Measurements from ENCODE around the gene LDLRAD3.

The LDLRAD3 gene

GRCh38 chr11:36216061-36216615 lies 272.3 kb downstream of the LDLRAD3 start:
- H3K4me3 ChIP-seq (ENCODE audit: low read length) = no peak overlapping the region
- H3K27ac ChIP-seq (ENCODE audit: low read length) = no peak overlapping the region
- H3K9ac ChIP-seq (ENCODE audit: low read depth, low read length) = no peak overlapping the region
- H3K27me3 ChIP-seq (ENCODE audit: insufficient read depth, low read length) = no peaks in the 10 kb centered on the region
- H3K4me1 ChIP-seq (ENCODE audit: insufficient read depth, low read length) = peaks cover 3% of the 10 kb centered on the region
- H3K36me3 ChIP-seq (ENCODE audit: insufficient read depth, low read depth, low read length) = no peaks in the 10 kb centered on the region
- H3K9me3 ChIP-seq (ENCODE audit: insufficient read depth, low read depth, low read length) = peaks cover 7% of the 10 kb centered on the region

- Histone ChIP-seq H3K4me1 (ENCODE audit: insufficient read depth, low read length) (no peaks in the 10 kb centered on the region), H3K9ac (ENCODE audit: low read depth, low read length) (no peak overlapping the region), H3K36me3 (ENCODE audit: insufficient read depth, low read depth, low read length) (no peaks in the 10 kb centered on the region), H3K27ac (ENCODE audit: low read length) (no peak overlapping the region), H3K4me3 (ENCODE audit: low read length) (no peak overlapping the region), H3K27me3 (ENCODE audit: insufficient read depth, low read length) (no peaks in the 10 kb centered on the region), H3K9me3 (ENCODE audit: insufficient read depth, low read depth, low read length) (peaks cover 7% of the 10 kb centered on the region)
Measured at GRCh38 chr11:36218283-36218921, 274.5 kb downstream of the LDLRAD3 start.

- H3K4me3 ChIP-seq (ENCODE audit: low read length) = no peak overlapping the region
- H3K27ac ChIP-seq (ENCODE audit: low read length) = no peak overlapping the region
- H3K9ac ChIP-seq (ENCODE audit: low read depth, low read length) = no peak overlapping the region
- no peaks in the 10 kb centered on the region for H3K4me1 ChIP-seq (ENCODE audit: insufficient read depth, low read length)
- peaks cover 7% of the 10 kb centered on the region for H3K9me3 ChIP-seq (ENCODE audit: insufficient read depth, low read depth, low read length)
- no peaks in the 10 kb centered on the region for H3K36me3 ChIP-seq (ENCODE audit: insufficient read depth, low read depth, low read length)
- H3K27me3 ChIP-seq (ENCODE audit: insufficient read depth, low read length) = no peaks in the 10 kb centered on the region
Measured at GRCh38 chr11:36219996-36220395, 276.1 kb downstream of the LDLRAD3 start.

- Histone ChIP-seq H3K27ac (ENCODE audit: low read length) (no peak overlapping the region), H3K36me3 (ENCODE audit: insufficient read depth, low read depth, low read length) (no peaks in the 10 kb centered on the region), H3K9ac (ENCODE audit: low read depth, low read length) (no peak overlapping the region; the same call in 1 of the 2 replicates), H3K9me3 (ENCODE audit: insufficient read depth, low read depth, low read length) (peaks cover 7% of the 10 kb centered on the region), H3K4me1 (ENCODE audit: insufficient read depth, low read length) (no peaks in the 10 kb centered on the region), H3K27me3 (ENCODE audit: insufficient read depth, low read length) (no peaks in the 10 kb centered on the region), H3K4me3 (ENCODE audit: low read length) (no peak overlapping the region)
Measured at GRCh38 chr11:36222831-36223635, 279.2 kb downstream of the LDLRAD3 start.

GRCh38 chr11:36224209-36224882 lies 280.5 kb downstream of the LDLRAD3 start:
- Histone ChIP-seq H3K9me3 (ENCODE audit: insufficient read depth, low read depth, low read length) (peaks cover 7% of the 10 kb centered on the region), H3K27ac (ENCODE audit: low read length) (no peak overlapping the region), H3K4me3 (ENCODE audit: low read length) (no peak overlapping the region), H3K36me3 (ENCODE audit: insufficient read depth, low read depth, low read length) (peaks cover 2% of the 10 kb centered on the region; the same call in 1 of the 2 replicates), H3K4me1 (ENCODE audit: insufficient read depth, low read length) (no peaks in the 10 kb centered on the region), H3K27me3 (ENCODE audit: insufficient read depth, low read length) (no peaks in the 10 kb centered on the region), H3K9ac (ENCODE audit: low read depth, low read length) (no peak overlapping the region)

- H3K4me1 ChIP-seq (ENCODE audit: insufficient read depth, low read length) = no peaks in the 10 kb centered on the region
- H3K27ac ChIP-seq (ENCODE audit: low read length) = no peak overlapping the region
- no peaks in the 10 kb centered on the region for H3K9me3 ChIP-seq (ENCODE audit: insufficient read depth, low read depth, low read length)
- no peak overlapping the region for H3K4me3 ChIP-seq (ENCODE audit: low read length)
- H3K27me3 ChIP-seq (ENCODE audit: insufficient read depth, low read length) = no peaks in the 10 kb centered on the region
- peaks cover 7% of the 10 kb centered on the region; the same call in 1 of the 2 replicates for H3K36me3 ChIP-seq (ENCODE audit: insufficient read depth, low read depth, low read length)
- no peak overlapping the region for H3K9ac ChIP-seq (ENCODE audit: low read depth, low read length)
Measured at GRCh38 chr11:36227044-36227443, 283.2 kb downstream of the LDLRAD3 start.

- Histone ChIP-seq H3K4me1 (ENCODE audit: insufficient read depth, low read length) (no peaks in the 10 kb centered on the region), H3K27me3 (ENCODE audit: insufficient read depth, low read length) (no peaks in the 10 kb centered on the region), H3K9ac (ENCODE audit: low read depth, low read length) (no peak overlapping the region), H3K9me3 (ENCODE audit: insufficient read depth, low read depth, low read length) (no peaks in the 10 kb centered on the region), H3K36me3 (ENCODE audit: insufficient read depth, low read depth, low read length) (peaks cover 10% of the 10 kb centered on the region; the same call in 1 of the 2 replicates), H3K27ac (ENCODE audit: low read length) (no peak overlapping the region), H3K4me3 (ENCODE audit: low read length) (no peak overlapping the region)
Measured at GRCh38 chr11:36228689-36229088, 284.8 kb downstream of the LDLRAD3 start.

- no peaks in the 10 kb centered on the region for H3K9me3 ChIP-seq (ENCODE audit: insufficient read depth, low read depth, low read length)
- H3K9ac ChIP-seq (ENCODE audit: low read depth, low read length) = no peak overlapping the region
- H3K4me1 ChIP-seq (ENCODE audit: insufficient read depth, low read length) = no peaks in the 10 kb centered on the region
- no peak overlapping the region for H3K27ac ChIP-seq (ENCODE audit: low read length)
- H3K36me3 ChIP-seq (ENCODE audit: insufficient read depth, low read depth, low read length) = peaks cover 10% of the 10 kb centered on the region; the same call in 1 of the 2 replicates
- H3K4me3 ChIP-seq (ENCODE audit: low read length) = no peak overlapping the region
- no peaks in the 10 kb centered on the region for H3K27me3 ChIP-seq (ENCODE audit: insufficient read depth, low read length)
Measured at GRCh38 chr11:36229091-36229705, 285.3 kb downstream of the LDLRAD3 start.

GRCh38 chr11:36230779-36231699 lies 287.2 kb downstream of the LDLRAD3 start:
- no peak overlapping the region for H3K4me3 ChIP-seq (ENCODE audit: low read length)
- H3K27me3 ChIP-seq (ENCODE audit: insufficient read depth, low read length) = no peaks in the 10 kb centered on the region
- no peaks in the 10 kb centered on the region for H3K9me3 ChIP-seq (ENCODE audit: insufficient read depth, low read depth, low read length)
- no peak overlapping the region for H3K27ac ChIP-seq (ENCODE audit: low read length)
- H3K36me3 ChIP-seq (ENCODE audit: insufficient read depth, low read depth, low read length) = peaks cover 10% of the 10 kb centered on the region; the same call in 1 of the 2 replicates
- H3K4me1 ChIP-seq (ENCODE audit: insufficient read depth, low read length) = no peaks in the 10 kb centered on the region
- H3K9ac ChIP-seq (ENCODE audit: low read depth, low read length) = no peak overlapping the region

GRCh38 chr11:36233204-36233603 lies 289.3 kb downstream of the LDLRAD3 start:
- H3K27ac ChIP-seq (ENCODE audit: low read length) = no peak overlapping the region
- no peak overlapping the region for H3K9ac ChIP-seq (ENCODE audit: low read depth, low read length)
- H3K27me3 ChIP-seq (ENCODE audit: insufficient read depth, low read length) = no peaks in the 10 kb centered on the region
- peaks cover 10% of the 10 kb centered on the region; the same call in 1 of the 2 replicates for H3K36me3 ChIP-seq (ENCODE audit: insufficient read depth, low read depth, low read length)
- H3K4me1 ChIP-seq (ENCODE audit: insufficient read depth, low read length) = no peaks in the 10 kb centered on the region
- no peak overlapping the region for H3K4me3 ChIP-seq (ENCODE audit: low read length)
- H3K9me3 ChIP-seq (ENCODE audit: insufficient read depth, low read depth, low read length) = no peaks in the 10 kb centered on the region

All from iPS-20b (cell line).